ENCODE results near the gene METAP1D. TPM values are rescaled to one million over a fixed set of nuclear protein-coding genes. Genes with fewer than 3 reads are reported as not detected.

METAP1D gene
- total RNA-seq, 1 experiment from 2014 or later, result 8.6 TPM

DNA sequence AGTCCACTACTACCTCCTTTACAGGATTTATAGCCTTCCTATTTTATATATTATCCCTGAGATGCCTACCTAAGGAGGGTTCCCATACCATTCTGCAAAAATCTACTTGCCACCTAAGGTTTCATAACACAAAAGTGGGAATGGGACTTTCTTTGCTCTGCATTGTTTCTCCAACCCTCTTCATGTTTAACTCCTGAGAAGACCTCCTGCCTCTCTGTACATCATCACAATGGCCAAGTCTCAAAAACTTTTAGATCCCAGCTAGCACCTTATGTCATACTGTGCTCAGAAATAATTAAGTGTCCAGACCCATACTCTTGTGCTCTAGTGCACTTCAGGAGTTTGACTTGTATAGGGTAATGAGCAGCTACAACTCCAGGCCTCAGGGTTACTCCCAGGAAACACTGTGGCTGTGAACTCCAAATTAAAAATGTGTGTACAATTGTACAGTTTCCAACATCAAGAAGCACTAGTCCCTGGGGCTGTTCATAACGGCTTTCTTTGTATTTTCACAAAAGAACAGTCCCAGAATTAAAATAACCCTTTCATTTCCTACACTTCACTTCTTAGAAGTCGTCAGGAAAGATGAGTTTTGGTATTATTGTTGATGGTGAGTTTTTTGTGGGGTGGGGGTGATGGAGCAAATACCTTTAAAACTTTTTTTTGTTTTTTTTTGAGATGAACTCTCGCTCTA is 39.4 kb downstream of the METAP1D start:
- ChIA-PET POLR2A (no interaction called here), CTCF (no interaction called here)
- H3K4me3 ChIP-seq (ENCODE audit: low read depth in 2 of 2, low read length in 2 of 2), result no peak overlapping the region
- no peaks in the 10 kb centered on the region for H3K36me3 ChIP-seq (ENCODE audit: control insufficient read depth, insufficient read depth, low read length)
- TF ChIP-seq, protein P1, sequence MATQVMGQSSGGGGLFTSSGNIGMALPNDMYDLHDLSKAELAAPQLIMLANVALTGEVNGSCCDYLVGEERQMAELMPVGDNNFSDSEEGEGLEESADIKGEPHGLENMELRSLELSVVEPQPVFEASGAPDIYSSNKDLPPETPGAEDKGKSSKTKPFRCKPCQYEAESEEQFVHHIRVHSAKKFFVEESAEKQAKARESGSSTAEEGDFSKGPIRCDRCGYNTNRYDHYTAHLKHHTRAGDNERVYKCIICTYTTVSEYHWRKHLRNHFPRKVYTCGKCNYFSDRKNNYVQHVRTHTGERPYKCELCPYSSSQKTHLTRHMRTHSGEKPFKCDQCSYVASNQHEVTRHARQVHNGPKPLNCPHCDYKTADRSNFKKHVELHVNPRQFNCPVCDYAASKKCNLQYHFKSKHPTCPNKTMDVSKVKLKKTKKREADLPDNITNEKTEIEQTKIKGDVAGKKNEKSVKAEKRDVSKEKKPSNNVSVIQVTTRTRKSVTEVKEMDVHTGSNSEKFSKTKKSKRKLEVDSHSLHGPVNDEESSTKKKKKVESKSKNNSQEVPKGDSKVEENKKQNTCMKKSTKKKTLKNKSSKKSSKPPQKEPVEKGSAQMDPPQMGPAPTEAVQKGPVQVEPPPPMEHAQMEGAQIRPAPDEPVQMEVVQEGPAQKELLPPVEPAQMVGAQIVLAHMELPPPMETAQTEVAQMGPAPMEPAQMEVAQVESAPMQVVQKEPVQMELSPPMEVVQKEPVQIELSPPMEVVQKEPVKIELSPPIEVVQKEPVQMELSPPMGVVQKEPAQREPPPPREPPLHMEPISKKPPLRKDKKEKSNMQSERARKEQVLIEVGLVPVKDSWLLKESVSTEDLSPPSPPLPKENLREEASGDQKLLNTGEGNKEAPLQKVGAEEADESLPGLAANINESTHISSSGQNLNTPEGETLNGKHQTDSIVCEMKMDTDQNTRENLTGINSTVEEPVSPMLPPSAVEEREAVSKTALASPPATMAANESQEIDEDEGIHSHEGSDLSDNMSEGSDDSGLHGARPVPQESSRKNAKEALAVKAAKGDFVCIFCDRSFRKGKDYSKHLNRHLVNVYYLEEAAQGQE (IDR thresholded peaks at IDR 0.05; ENCODE audit: insufficient read depth in 1 of 2, low read depth in 2 of 2, low read length in 1 of 2), result no peak
- intact Hi-C loops (cut with micrococcal nuclease; ENCODE audit: unreplicated experiment), result no loop called here
- DNase-seq (ENCODE audit: low read depth, low spot score), result no peak
- peaks cover 5% of the 10 kb centered on the region for H3K4me1 ChIP-seq (ENCODE audit: control insufficient read depth, insufficient read depth, low read length)
- in situ Hi-C loops (cut with HindIII; ENCODE audit: low pct_unique_long_range_greater_than_20kb, low sequenced_read_pairs), result no loop called here
- no peaks in the 10 kb centered on the region for H3K9me3 ChIP-seq (ENCODE audit: control insufficient read depth, insufficient read depth, low read depth, low read length)
- ATAC-seq, result no peak
- no TSS peak for BruUV-seq (replicated peaks)
- no peaks in the 10 kb centered on the region for H3K27me3 ChIP-seq (ENCODE audit: control insufficient read depth, insufficient read depth, low read length)
- no peak overlapping the region for H3K27ac ChIP-seq (ENCODE audit: low read length)

DNA sequence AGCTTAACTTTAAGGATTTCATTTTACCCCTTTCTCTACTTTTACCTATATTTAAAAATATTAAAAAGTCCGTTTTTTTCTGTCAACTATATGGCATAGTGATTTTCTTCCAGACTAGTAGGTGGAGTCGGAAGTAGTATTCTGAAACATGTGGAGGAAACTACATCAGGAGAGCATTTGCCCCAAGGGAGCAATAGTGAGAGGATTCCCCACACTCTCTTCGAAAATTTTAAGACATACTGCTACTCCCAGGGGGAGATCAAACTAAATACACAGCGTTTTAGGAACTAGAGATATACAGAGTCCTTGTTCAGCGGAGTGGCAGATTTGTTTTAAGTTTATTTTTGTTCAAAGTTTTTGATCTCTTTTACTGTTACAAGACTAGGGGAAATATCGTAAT is 40.6 kb downstream of the METAP1D start:
- ChIA-PET CTCF (no interaction called here), POLR2A (no interaction called here)
- Histone ChIP-seq H3K4me1 (ENCODE audit: control insufficient read depth, insufficient read depth, low read length) (peaks cover 5% of the 10 kb centered on the region), H3K27ac (ENCODE audit: low read length) (no peak overlapping the region), H3K9me3 (ENCODE audit: control insufficient read depth, insufficient read depth, low read depth, low read length) (no peaks in the 10 kb centered on the region), H3K27me3 (ENCODE audit: control insufficient read depth, insufficient read depth, low read length) (no peaks in the 10 kb centered on the region), H3K36me3 (ENCODE audit: control insufficient read depth, insufficient read depth, low read length) (no peaks in the 10 kb centered on the region), H3K4me3 (ENCODE audit: low read depth in 2 of 2, low read length in 2 of 2) (no peak overlapping the region)
- TF ChIP-seq, protein P2, sequence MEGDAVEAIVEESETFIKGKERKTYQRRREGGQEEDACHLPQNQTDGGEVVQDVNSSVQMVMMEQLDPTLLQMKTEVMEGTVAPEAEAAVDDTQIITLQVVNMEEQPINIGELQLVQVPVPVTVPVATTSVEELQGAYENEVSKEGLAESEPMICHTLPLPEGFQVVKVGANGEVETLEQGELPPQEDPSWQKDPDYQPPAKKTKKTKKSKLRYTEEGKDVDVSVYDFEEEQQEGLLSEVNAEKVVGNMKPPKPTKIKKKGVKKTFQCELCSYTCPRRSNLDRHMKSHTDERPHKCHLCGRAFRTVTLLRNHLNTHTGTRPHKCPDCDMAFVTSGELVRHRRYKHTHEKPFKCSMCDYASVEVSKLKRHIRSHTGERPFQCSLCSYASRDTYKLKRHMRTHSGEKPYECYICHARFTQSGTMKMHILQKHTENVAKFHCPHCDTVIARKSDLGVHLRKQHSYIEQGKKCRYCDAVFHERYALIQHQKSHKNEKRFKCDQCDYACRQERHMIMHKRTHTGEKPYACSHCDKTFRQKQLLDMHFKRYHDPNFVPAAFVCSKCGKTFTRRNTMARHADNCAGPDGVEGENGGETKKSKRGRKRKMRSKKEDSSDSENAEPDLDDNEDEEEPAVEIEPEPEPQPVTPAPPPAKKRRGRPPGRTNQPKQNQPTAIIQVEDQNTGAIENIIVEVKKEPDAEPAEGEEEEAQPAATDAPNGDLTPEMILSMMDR (IDR thresholded peaks at IDR 0.05), result no peak
- TF ChIP-seq SIN3A (IDR thresholded peaks at IDR 0.05; ENCODE audit: borderline replicate concordance, insufficient read depth, low read depth, low read length), result no peak
- TF ChIP-seq, protein P1 (IDR thresholded peaks at IDR 0.05; ENCODE audit: insufficient read depth in 1 of 2, low read depth in 2 of 2, low read length in 1 of 2), result no peak
- TF ChIP-seq TCF7L2 (IDR thresholded peaks at IDR 0.05; ENCODE audit: low read depth, low read length), result no peak
- TF ChIP-seq POLR2AphosphoS5 (IDR thresholded peaks at IDR 0.05; ENCODE audit: low read depth, low read length), result no peak
- DNase-seq (ENCODE audit: low read depth, low spot score) (no peak), ATAC-seq (no peak)
- no TSS peak for BruUV-seq (replicated peaks)
- in situ Hi-C loops (cut with HindIII; ENCODE audit: low pct_unique_long_range_greater_than_20kb, low sequenced_read_pairs), result no loop called here
- intact Hi-C loops (cut with micrococcal nuclease; ENCODE audit: unreplicated experiment), result no loop called here

Data from Panc1 (cell line).